Peyer's patch (tissue), 4 donors: ENCODE results near the gene RAPSN.

Source experiments
- POLR2A ChIP-seq, 2 donors: fragments of 450-650 bp; IDR thresholded peaks; one replicate each; pipeline ENCODE4 v1.5.1; 2017; ENCODE audit warnings: antibody characterized with exemption in 2 of 2, mild to moderate bottlenecking in 2 of 2, moderate library complexity in 2 of 2
- TF ChIP-seq, protein P1 (sequence below), 6 experiments: fragments of 450-650 bp in 4 of 6; fragments of 200-600 bp in 2 of 6; sonication (generic) in 1 of 6; IDR thresholded peaks; one replicate each; pipeline ENCODE4 v1.5.1; 2017 to 2019; ENCODE audit warnings: antibody characterized with exemption in 6 of 6, mild to moderate bottlenecking in 3 of 6, moderate library complexity in 1 of 6

DNA sequence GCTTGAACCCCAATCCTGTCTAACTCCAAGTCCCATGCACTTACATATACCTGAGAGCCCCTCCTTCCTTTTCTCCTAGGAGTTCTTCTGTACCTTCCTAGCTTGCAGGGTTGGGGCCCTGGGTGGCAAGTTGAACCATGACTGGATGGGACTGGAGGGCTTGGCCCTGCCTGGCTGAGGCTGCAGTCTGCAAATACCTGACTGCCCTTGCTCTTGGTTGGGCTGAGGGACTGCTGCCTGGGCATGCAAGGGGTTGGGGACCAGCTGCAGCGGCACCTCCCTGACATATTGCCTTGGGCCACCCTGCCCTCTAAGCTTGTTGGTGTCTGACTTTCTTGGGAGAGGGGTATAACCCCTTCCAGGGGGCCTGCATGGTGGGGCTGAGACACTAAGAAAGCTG lies 50.4 kb downstream of the RAPSN start:
- TF ChIP-seq, protein P1, sequence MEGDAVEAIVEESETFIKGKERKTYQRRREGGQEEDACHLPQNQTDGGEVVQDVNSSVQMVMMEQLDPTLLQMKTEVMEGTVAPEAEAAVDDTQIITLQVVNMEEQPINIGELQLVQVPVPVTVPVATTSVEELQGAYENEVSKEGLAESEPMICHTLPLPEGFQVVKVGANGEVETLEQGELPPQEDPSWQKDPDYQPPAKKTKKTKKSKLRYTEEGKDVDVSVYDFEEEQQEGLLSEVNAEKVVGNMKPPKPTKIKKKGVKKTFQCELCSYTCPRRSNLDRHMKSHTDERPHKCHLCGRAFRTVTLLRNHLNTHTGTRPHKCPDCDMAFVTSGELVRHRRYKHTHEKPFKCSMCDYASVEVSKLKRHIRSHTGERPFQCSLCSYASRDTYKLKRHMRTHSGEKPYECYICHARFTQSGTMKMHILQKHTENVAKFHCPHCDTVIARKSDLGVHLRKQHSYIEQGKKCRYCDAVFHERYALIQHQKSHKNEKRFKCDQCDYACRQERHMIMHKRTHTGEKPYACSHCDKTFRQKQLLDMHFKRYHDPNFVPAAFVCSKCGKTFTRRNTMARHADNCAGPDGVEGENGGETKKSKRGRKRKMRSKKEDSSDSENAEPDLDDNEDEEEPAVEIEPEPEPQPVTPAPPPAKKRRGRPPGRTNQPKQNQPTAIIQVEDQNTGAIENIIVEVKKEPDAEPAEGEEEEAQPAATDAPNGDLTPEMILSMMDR (IDR thresholded peaks at IDR 0.05): no peak
- TF ChIP-seq POLR2A (IDR thresholded peaks at IDR 0.05): no peak
